Erythroblast (primary cell): ENCODE results near the gene SNRNP200.

Source experiments
- GATA1 ChIP-seq: IDR thresholded peaks from 2 replicates; pipeline ENCODE4 v1.6.1; 2011; ENCODE audit warnings: low read depth, mild to moderate bottlenecking, control low read depth, low read length, moderate library complexity
- POLR2A ChIP-seq: IDR thresholded peaks from 2 replicates; pipeline ENCODE4 v1.6.1; 2011; ENCODE audit warnings: mild to moderate bottlenecking, low read length

DNA sequence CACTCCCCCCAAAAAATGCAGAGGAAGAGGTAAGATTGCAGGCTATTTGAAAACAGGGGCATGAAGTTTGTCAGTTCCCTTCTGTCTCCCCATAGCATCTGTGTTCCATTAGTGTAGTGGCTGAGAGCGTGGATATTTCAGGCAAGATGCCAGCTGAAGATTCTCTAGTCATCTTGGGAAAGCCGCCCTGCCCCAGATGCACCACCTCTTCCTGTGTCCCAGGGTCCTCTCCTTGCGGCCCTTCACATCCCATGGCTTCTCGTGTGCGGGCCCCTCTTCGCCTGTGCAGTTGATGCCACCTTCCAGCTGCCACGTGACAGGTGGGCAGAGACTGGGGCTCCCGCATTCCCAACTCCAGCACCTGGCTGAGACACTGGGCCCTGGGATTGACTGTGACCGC, 55.7 kb downstream of the SNRNP200 start:
- peak; percentile 22 for TF ChIP-seq POLR2A
- TF ChIP-seq GATA1: no peak
